Measurements from ENCODE around the gene UBR4. TPM values are rescaled to one million over a fixed set of nuclear protein-coding genes. Genes with fewer than 3 reads are reported as not detected.
A peak's percentile ranks its signal among the peaks of the same experiment; 100 is the strongest.

The UBR4 gene
- total and polyA plus RNA-seq, 2 donors from 2014 or later: 167 to 319 TPM

DNA sequence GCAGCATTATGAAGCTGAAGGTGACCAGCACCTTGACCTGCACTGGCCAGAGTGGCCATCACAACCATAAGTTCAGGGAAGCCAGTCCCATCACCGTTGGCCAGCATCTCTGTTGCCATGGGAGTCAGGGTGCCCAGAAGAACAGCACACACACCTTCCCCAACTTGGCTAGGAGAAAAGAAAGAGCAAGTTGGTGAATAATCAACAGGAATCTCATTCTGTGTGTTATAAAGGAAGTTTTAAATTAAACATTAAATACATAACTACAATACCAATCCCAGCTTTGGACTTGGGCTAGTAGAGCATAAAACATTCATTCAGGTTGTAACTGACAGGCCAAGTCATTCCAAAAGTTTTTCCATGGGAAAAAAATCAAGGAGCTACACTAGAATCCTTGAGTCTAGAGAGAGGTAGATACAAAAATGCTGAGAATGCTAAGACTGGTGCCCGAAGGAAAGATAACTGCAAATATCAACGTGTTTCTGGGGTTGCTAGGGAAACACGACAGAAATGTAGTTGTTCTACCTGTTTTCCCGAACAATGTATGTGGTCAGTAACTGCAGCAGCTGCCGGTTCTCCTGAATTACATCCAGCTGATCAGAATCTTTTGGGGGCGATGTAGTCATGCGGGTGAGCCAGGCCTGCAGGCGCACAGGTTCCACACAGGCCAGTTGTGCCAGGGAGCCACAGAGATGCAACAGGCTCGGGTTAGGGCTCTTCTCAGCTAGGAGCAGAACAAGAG is 45.6 kb downstream of the UBR4 start:
- intact Hi-C loops (cut with DNase I): no loop called here
- Histone ChIP-seq H3K9me3 (ENCODE audit: control insufficient read depth in 2 of 3, insufficient read depth in 1 of 3, low read length in 3 of 3) (no peaks in the 10 kb centered on the region), H3K9ac (ENCODE audit: low read length in 3 of 3) (no peak overlapping the region), H3K27ac (ENCODE audit: low read depth in 2 of 2, low read length in 2 of 2) (no peak overlapping the region), H3K36me3 (ENCODE audit: control insufficient read depth in 2 of 3, insufficient read depth in 3 of 3, low read length in 3 of 3) (peaks cover 30 to 90% (median 77%) of the 10 kb centered on the region in 3 donors), H3K4me1 (ENCODE audit: control insufficient read depth in 2 of 3, insufficient read depth in 2 of 3, low read depth in 1 of 3, low read length in 3 of 3) (peaks cover 0 to 2% (median 0%) of the 10 kb centered on the region in 3 donors), H3K4me3 (ENCODE audit: low read length in 3 of 3) (no peak overlapping the region), H3K27me3 (ENCODE audit: control insufficient read depth, insufficient read depth, low read length) (no peaks in the 10 kb centered on the region)
- no peak for FAIRE-seq
- DNase-seq: peak in 4 of 5 donors; percentile 43 to 64 (median 54)
- TF ChIP-seq, protein P1, sequence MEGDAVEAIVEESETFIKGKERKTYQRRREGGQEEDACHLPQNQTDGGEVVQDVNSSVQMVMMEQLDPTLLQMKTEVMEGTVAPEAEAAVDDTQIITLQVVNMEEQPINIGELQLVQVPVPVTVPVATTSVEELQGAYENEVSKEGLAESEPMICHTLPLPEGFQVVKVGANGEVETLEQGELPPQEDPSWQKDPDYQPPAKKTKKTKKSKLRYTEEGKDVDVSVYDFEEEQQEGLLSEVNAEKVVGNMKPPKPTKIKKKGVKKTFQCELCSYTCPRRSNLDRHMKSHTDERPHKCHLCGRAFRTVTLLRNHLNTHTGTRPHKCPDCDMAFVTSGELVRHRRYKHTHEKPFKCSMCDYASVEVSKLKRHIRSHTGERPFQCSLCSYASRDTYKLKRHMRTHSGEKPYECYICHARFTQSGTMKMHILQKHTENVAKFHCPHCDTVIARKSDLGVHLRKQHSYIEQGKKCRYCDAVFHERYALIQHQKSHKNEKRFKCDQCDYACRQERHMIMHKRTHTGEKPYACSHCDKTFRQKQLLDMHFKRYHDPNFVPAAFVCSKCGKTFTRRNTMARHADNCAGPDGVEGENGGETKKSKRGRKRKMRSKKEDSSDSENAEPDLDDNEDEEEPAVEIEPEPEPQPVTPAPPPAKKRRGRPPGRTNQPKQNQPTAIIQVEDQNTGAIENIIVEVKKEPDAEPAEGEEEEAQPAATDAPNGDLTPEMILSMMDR (IDR thresholded peaks at IDR 0.05; ENCODE audit: borderline replicate concordance, extremely low read depth, insufficient read depth): no peak

DNA sequence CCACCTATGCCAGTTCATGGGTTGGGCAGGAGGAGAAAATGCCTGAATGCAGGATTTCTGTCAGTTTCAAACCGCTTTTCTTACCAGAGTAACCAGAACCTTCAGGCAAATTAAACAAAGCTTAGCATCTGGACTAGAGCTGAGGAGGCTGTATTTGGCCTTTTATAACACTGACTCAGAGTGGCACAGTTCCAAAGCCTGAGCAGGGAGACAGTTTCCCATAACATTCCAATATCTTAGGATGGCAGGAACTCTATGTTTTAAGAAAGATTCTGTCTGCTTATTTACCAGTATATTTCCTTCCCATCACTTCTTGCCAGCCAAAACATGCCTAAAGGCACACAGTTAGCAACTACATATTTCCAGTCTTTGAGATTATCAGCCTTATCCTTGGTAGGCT is 46.8 kb downstream of the UBR4 start:
- H3K9me3 ChIP-seq (ENCODE audit: control insufficient read depth in 2 of 3, insufficient read depth in 1 of 3, low read length in 3 of 3): no peaks in the 10 kb centered on the region
- FAIRE-seq (no peak), DNase-seq (no peak)
- no peak overlapping the region for H3K27ac ChIP-seq (ENCODE audit: low read depth in 2 of 2, low read length in 2 of 2)
- no peaks in the 10 kb centered on the region for H3K27me3 ChIP-seq (ENCODE audit: control insufficient read depth, insufficient read depth, low read length)
- H3K36me3 ChIP-seq (ENCODE audit: control insufficient read depth in 2 of 3, insufficient read depth in 3 of 3, low read length in 3 of 3): peaks cover 28 to 90% (median 75%) of the 10 kb centered on the region in 3 donors
- TF ChIP-seq, protein P1 (IDR thresholded peaks at IDR 0.05; ENCODE audit: borderline replicate concordance, extremely low read depth, insufficient read depth): no peak
- intact Hi-C loops (cut with DNase I): no loop called here
- no peak overlapping the region for H3K4me3 ChIP-seq (ENCODE audit: low read length in 3 of 3)
- H3K4me1 ChIP-seq (ENCODE audit: control insufficient read depth in 2 of 3, insufficient read depth in 2 of 3, low read depth in 1 of 3, low read length in 3 of 3): peaks cover 0 to 2% (median 0%) of the 10 kb centered on the region in 3 donors
- H3K9ac ChIP-seq (ENCODE audit: low read length in 3 of 3): no peak overlapping the region

DNA sequence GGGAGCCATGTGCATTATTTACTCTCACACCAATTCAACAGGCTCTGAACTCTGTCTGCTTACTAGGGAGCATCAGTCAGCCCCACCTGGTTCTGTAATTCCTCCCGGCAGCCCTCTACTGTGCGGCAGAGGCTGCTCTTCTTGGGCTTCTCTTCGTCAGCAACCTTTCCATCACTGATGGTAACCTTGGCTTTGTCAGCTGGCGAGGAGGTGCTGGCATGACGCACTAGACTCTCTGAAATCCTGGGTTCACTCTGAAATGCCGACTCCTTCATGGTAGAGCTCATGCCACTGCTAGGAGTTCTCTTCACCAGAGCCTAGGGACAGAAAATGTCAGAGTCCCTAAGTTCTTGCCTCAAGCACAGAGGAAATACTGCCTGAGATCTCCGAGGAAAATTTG is 49.2 kb downstream of the UBR4 start:
- Histone ChIP-seq H3K27ac (ENCODE audit: low read depth in 2 of 2, low read length in 2 of 2) (no peak overlapping the region), H3K4me3 (ENCODE audit: low read length in 3 of 3) (no peak overlapping the region), H3K4me1 (ENCODE audit: control insufficient read depth in 2 of 3, insufficient read depth in 2 of 3, low read depth in 1 of 3, low read length in 3 of 3) (peaks cover 0 to 7% (median 2%) of the 10 kb centered on the region in 3 donors), H3K27me3 (ENCODE audit: control insufficient read depth, insufficient read depth, low read length) (no peaks in the 10 kb centered on the region), H3K36me3 (ENCODE audit: control insufficient read depth in 2 of 3, insufficient read depth in 3 of 3, low read length in 3 of 3) (peaks cover 24 to 92% (median 75%) of the 10 kb centered on the region in 3 donors), H3K9me3 (ENCODE audit: control insufficient read depth in 2 of 3, insufficient read depth in 1 of 3, low read length in 3 of 3) (no peaks in the 10 kb centered on the region), H3K9ac (ENCODE audit: low read length in 3 of 3) (no peak overlapping the region)
- FAIRE-seq (no peak), DNase-seq (no peak)
- TF ChIP-seq, protein P1 (IDR thresholded peaks at IDR 0.05; ENCODE audit: borderline replicate concordance, extremely low read depth, insufficient read depth): no peak
- intact Hi-C loops (cut with DNase I): no loop called here
